HepG2 (cell line): ENCODE results near the gene CD300A. TPM values are rescaled to one million over a fixed set of nuclear protein-coding genes. Genes with fewer than 3 reads are reported as not detected.

Experiments
- ARNTL ChIP-seq: sonication (generic); formaldehyde crosslinking; IDR thresholded peaks from 2 replicates; pipeline ENCODE4 v1.4.0; 2020; ENCODE audit warnings: mild to moderate bottlenecking, missing genetic modification reagents
- ATF3 ChIP-seq: sonication (generic); formaldehyde crosslinking; IDR thresholded peaks from 2 replicates; pipeline ENCODE4 v1.4.0; 2020; ENCODE audit warnings: missing genetic modification reagents
- ATRX ChIP-seq: sonication (generic); formaldehyde crosslinking; IDR thresholded peaks from 2 replicates; pipeline ENCODE4 v1.4.0; 2020; ENCODE audit warnings: missing genetic modification reagents, borderline replicate concordance
- DMTF1 ChIP-seq: sonication (generic); formaldehyde crosslinking; IDR thresholded peaks from 2 replicates; pipeline ENCODE4 v1.4.0; 2020; ENCODE audit warnings: mild to moderate bottlenecking, missing genetic modification reagents
- DNMT1 ChIP-seq: sonication (generic); formaldehyde crosslinking; IDR thresholded peaks from 2 replicates; pipeline ENCODE4 v1.5.1; 2020; ENCODE audit warnings: mild to moderate bottlenecking, missing genetic modification reagents
- HNRNPUL1 ChIP-seq: fragments of 200-400 bp; formaldehyde crosslinking; IDR thresholded peaks from 2 replicates; pipeline ENCODE4 v1.6.1; 2017; ENCODE audit warnings: low read depth, mild to moderate bottlenecking, low read length, moderate library complexity
- IRX3 ChIP-seq: sonication (generic); formaldehyde crosslinking; IDR thresholded peaks from 2 replicates; pipeline ENCODE4 v1.8.1; 2023; ENCODE audit warnings: mild to moderate bottlenecking, low read depth, missing genetic modification reagents, borderline replicate concordance
- KLF9 ChIP-seq: IDR thresholded peaks from 2 replicates; pipeline ENCODE4 v1.6.1; 2016; ENCODE audit warnings: low read depth
- LRRFIP1 ChIP-seq: sonication (generic); formaldehyde crosslinking; conservative IDR thresholded peaks from 2 replicates; pipeline ENCODE4 v1.4.0; 2020; ENCODE audit warnings: missing genetic modification reagents
- MAZ ChIP-seq, 2 experiments: sonication (generic) in 1 of 2; formaldehyde crosslinking in 1 of 2; IDR thresholded peaks; 2 replicates each; pipeline versions ENCODE4 v1.5.0 to v1.6.1; 2012 to 2020; ENCODE audit warnings: low read depth in 2 of 2, mild to moderate bottlenecking in 2 of 2, borderline replicate concordance in 1 of 2, improper control_type of control experiment in 1 of 2, low read length in 1 of 2, missing genetic modification reagents in 1 of 2, moderate library complexity in 1 of 2
- MED1 ChIP-seq: sonication (generic); formaldehyde crosslinking; IDR thresholded peaks from 2 replicates; pipeline ENCODE4 v1.4.0; 2020; ENCODE audit warnings: missing genetic modification reagents
- MED13 ChIP-seq: sonication (generic); formaldehyde crosslinking; IDR thresholded peaks from 2 replicates; pipeline ENCODE4 v1.5.0; 2020; ENCODE audit warnings: missing genetic modification reagents
- NFE2 ChIP-seq: sonication (generic); formaldehyde crosslinking; IDR thresholded peaks from 2 replicates; pipeline ENCODE4 v1.4.0; 2020; ENCODE audit warnings: missing genetic modification reagents
- NFRKB ChIP-seq: fragments of 450-650 bp; IDR thresholded peaks from 2 replicates; pipeline ENCODE4 v1.6.1; 2017
- PHF5A ChIP-seq: IDR thresholded peaks from one replicate; pipeline ENCODE4 v1.6.1; 2018; ENCODE audit warnings: low read depth, missing genetic modification reagents; ENCODE audit not compliant: unreplicated experiment
- REPIN1 ChIP-seq: sonication (generic); formaldehyde crosslinking; IDR thresholded peaks from 2 replicates; pipeline ENCODE4 v1.8.0; 2022; ENCODE audit warnings: missing genetic modification reagents, low read depth, mild to moderate bottlenecking, borderline replicate concordance
- SIX1 ChIP-seq: sonication (generic); formaldehyde crosslinking; IDR thresholded peaks from 2 replicates; pipeline ENCODE4 v1.4.0; 2020; ENCODE audit warnings: missing genetic modification reagents, borderline replicate concordance
- SPEN ChIP-seq: sonication (generic); formaldehyde crosslinking; IDR thresholded peaks from 2 replicates; pipeline ENCODE4 v1.5.1; 2020; ENCODE audit warnings: low read depth, mild to moderate bottlenecking, missing genetic modification reagents
- THAP8 ChIP-seq: sonication (generic); formaldehyde crosslinking; IDR thresholded peaks from 2 replicates; pipeline ENCODE4 v1.5.1; 2020; ENCODE audit warnings: missing genetic modification reagents, mild to moderate bottlenecking, borderline replicate concordance
- ZFP62 ChIP-seq: sonication (generic); formaldehyde crosslinking; IDR thresholded peaks from 2 replicates; pipeline ENCODE4 v1.4.0; 2020; ENCODE audit warnings: missing genetic modification reagents
- ZNF12 ChIP-seq: sonication (generic); formaldehyde crosslinking; IDR thresholded peaks from 2 replicates; pipeline ENCODE4 v1.5.0; 2020; ENCODE audit warnings: missing genetic modification reagents
- ZNF17 ChIP-seq: sonication (generic); formaldehyde crosslinking; IDR thresholded peaks from 2 replicates; pipeline ENCODE4 v1.5.0; 2020; ENCODE audit warnings: mild to moderate bottlenecking, missing genetic modification reagents
- ZNF326 ChIP-seq: sonication (generic); formaldehyde crosslinking; IDR thresholded peaks from 2 replicates; pipeline ENCODE4 v1.4.0; 2020; ENCODE audit warnings: missing genetic modification reagents, borderline replicate concordance
- ZNF441 ChIP-seq: sonication (generic); formaldehyde crosslinking; IDR thresholded peaks from 2 replicates; pipeline ENCODE4 v1.7.0; 2021; ENCODE audit warnings: missing genetic modification reagents, borderline replicate concordance
- ZNF678 ChIP-seq: sonication (generic); formaldehyde crosslinking; IDR thresholded peaks from 2 replicates; pipeline ENCODE4 v1.4.0; 2020; ENCODE audit warnings: mild to moderate bottlenecking, missing genetic modification reagents
- polyA plus RNA-seq, 8 experiments: library from polyadenylated mRNA; depleted of rRNA in 3 of 8; stranded (reverse) in 7 of 8; unstranded in 1 of 8; fragments of >200 nt; fragmentation: Illumina TruSeq in 4 of 8; extraction: Trizol in 4 of 8; gene quantifications; 2 replicates each; pipeline versions ENCODE4 v1.2.1 to v1.2.3, GENCODE V29; 2011 to 2016; ENCODE audit warnings: low read depth in 4 of 8, missing spikeins in 1 of 8, mixed read lengths in 1 of 8; ENCODE audit not compliant: insufficient read depth in 1 of 8
- total RNA-seq, 5 experiments: library from RNA; depleted of rRNA; stranded (reverse); fragments of >200 nt; fragmentation: Illumina TruSeq; extraction: Trizol; gene quantifications; 2 replicates each; pipeline ENCODE4 v1.2.3, GENCODE V29; 2016; ENCODE audit warnings: low read depth in 1 of 5

Gene CD300A
- total and polyA plus RNA-seq, 2 of the 13 experiments (the other 11 are each of a cell fraction or from before 2014, with no cell fraction given), result not detected

GRCh38 chr17:74430706-74431567 is 35.5 kb upstream of the CD300A start (continued):
- peak; percentile 88; the same call in 1 of the 2 replicates for TF ChIP-seq MAZ (IDR thresholded peaks at IDR 0.05; ENCODE audit: borderline replicate concordance, low read depth, low read length)
- TF ChIP-seq MAZ (CRISPR knock-in tag; IDR thresholded peaks at IDR 0.05; ENCODE audit: low read depth), result peak; percentile 91
- peak; percentile 58 for TF ChIP-seq SIX1 (CRISPR knock-in tag)
- peak; percentile 76 for TF ChIP-seq ARNTL (CRISPR knock-in tag)
- no peak for TF ChIP-seq ATRX (CRISPR knock-in tag)
- TF ChIP-seq MED1 (CRISPR knock-in tag), result peak; percentile 76
- TF ChIP-seq THAP8 (CRISPR knock-in tag), result no peak; the same call in 1 of the 2 replicates
- TF ChIP-seq ZNF441 (CRISPR knock-in tag), result peak; percentile 75; the same call in 1 of the 2 replicates
- TF ChIP-seq ZNF12, result peak; percentile 92
- TF ChIP-seq ZNF326 (CRISPR knock-in tag), result no peak
- no peak for TF ChIP-seq LRRFIP1 (CRISPR knock-in tag)
- TF ChIP-seq MED13 (CRISPR knock-in tag), result peak; percentile 79
- no peak for TF ChIP-seq ZNF678
- no peak for TF ChIP-seq ZFP62 (CRISPR knock-in tag)
- TF ChIP-seq DNMT1 (CRISPR knock-in tag), result no peak; the same call in 1 of the 2 replicates
- TF ChIP-seq NFRKB, result no peak
- no peak; the same call in 1 of the 2 replicates for TF ChIP-seq KLF9 (CRISPR knock-in tag)
- peak; percentile 89 for TF ChIP-seq SPEN (CRISPR knock-in tag)
- TF ChIP-seq ATF3 (CRISPR knock-in tag), result peak; percentile 39; the same call in 1 of the 2 replicates
- TF ChIP-seq DMTF1, result no peak
- TF ChIP-seq HNRNPUL1, result no peak
- peak; percentile 75; the same call in 1 of the 2 replicates for TF ChIP-seq IRX3 (CRISPR knock-in tag)
- TF ChIP-seq NFE2, result no peak
- TF ChIP-seq ZNF17, result no peak
- peak; percentile 84 for TF ChIP-seq PHF5A (CRISPR knock-in tag)
- TF ChIP-seq REPIN1 (CRISPR knock-in tag), result peak; percentile 69
